ENCODE measurements around the gene ZNF594. TPM values are rescaled to one million over a fixed set of nuclear protein-coding genes. Genes with fewer than 3 reads are reported as not detected.
"Not testable (repeated sequence)": the region's sequence is repeated elsewhere in the genome, so short reads cannot be mapped to it uniquely, and the experiment has no call there.

ZNF594 gene
- total and polyA plus RNA-seq, 5 donors from 2014 or later, result 0.86 to 3.1 (median 2.1) TPM

GRCh38 chr17:5165791-5166564 is 25.7 kb downstream of the ZNF594 start:
- not testable (repeated sequence) for H3K4me1 ChIP-seq (ENCODE audit: control insufficient read depth, insufficient read depth, low read length, poor library complexity, severe bottlenecking); H3K36me3 Mint-ChIP-seq

GRCh38 chr17:5164436-5164835 is 27.2 kb downstream of the ZNF594 start:
- H3K4me1 ChIP-seq (ENCODE audit: control insufficient read depth, insufficient read depth, low read length, poor library complexity, severe bottlenecking), result no peaks in the 10 kb centered on the region
- H3K27ac ChIP-seq (ENCODE audit: insufficient read depth, low read length, poor library complexity, severe bottlenecking), result no peak overlapping the region
- H3K4me3 ChIP-seq (ENCODE audit: low read depth, low read length), result no peak overlapping the region
- no peak overlapping the region for H3K4me3 Mint-ChIP-seq
- peaks cover 3% of the 10 kb centered on the region for H3K27me3 ChIP-seq (ENCODE audit: control insufficient read depth, insufficient read depth, low read length)
- ATAC-seq (ENCODE audit: low read depth in 2 of 2) (no peak), DNase-seq (no peak)
- no peaks in the 10 kb centered on the region for H3K36me3 Mint-ChIP-seq
- no peaks in the 10 kb centered on the region for H3K9me3 ChIP-seq (ENCODE audit: control insufficient read depth in 2 of 2, low read length in 2 of 2)
- no peak overlapping the region for H3K27ac Mint-ChIP-seq
- peaks cover 25% of the 10 kb centered on the region for H3K27me3 Mint-ChIP-seq
- peaks cover 0 to 3% (median 0%) of the 10 kb centered on the region in 7 donors for H3K9me3 Mint-ChIP-seq
- no peaks in the 10 kb centered on the region for H3K36me3 ChIP-seq (ENCODE audit: control insufficient read depth, insufficient read depth, low read length)
- no peaks in the 10 kb centered on the region for H3K4me1 Mint-ChIP-seq

More at GRCh38 chr17:5165791-5166564, 25.7 kb downstream of the ZNF594 start:
- not testable (repeated sequence) for DNase-seq; H3K9me3 ChIP-seq (ENCODE audit: control insufficient read depth in 2 of 2, low read length in 2 of 2); H3K9me3 Mint-ChIP-seq; ATAC-seq (ENCODE audit: low read depth in 2 of 2); H3K4me3 Mint-ChIP-seq; H3K36me3 ChIP-seq (ENCODE audit: control insufficient read depth, insufficient read depth, low read length); H3K27ac ChIP-seq (ENCODE audit: insufficient read depth, low read length, poor library complexity, severe bottlenecking); H3K27me3 ChIP-seq (ENCODE audit: control insufficient read depth, insufficient read depth, low read length); H3K27ac Mint-ChIP-seq; H3K4me3 ChIP-seq (ENCODE audit: low read depth, low read length); H3K4me1 Mint-ChIP-seq
- H3K27me3 Mint-ChIP-seq, result peaks cover 12% of the 10 kb centered on the region

GRCh38 chr17:5161793-5162192 is 29.9 kb downstream of the ZNF594 start:
- H3K4me1 ChIP-seq (ENCODE audit: control insufficient read depth, insufficient read depth, low read length, poor library complexity, severe bottlenecking); H3K27ac Mint-ChIP-seq; DNase-seq; H3K36me3 ChIP-seq (ENCODE audit: control insufficient read depth, insufficient read depth, low read length); H3K4me3 Mint-ChIP-seq; H3K27ac ChIP-seq (ENCODE audit: insufficient read depth, low read length, poor library complexity, severe bottlenecking); H3K9me3 Mint-ChIP-seq; H3K4me3 ChIP-seq (ENCODE audit: low read depth, low read length); H3K9me3 ChIP-seq (ENCODE audit: control insufficient read depth in 2 of 2, low read length in 2 of 2); H3K27me3 ChIP-seq (ENCODE audit: control insufficient read depth, insufficient read depth, low read length); ATAC-seq (ENCODE audit: low read depth in 2 of 2); H3K4me1 Mint-ChIP-seq; H3K36me3 Mint-ChIP-seq: not testable (repeated sequence)
- H3K27me3 Mint-ChIP-seq, result peaks cover 31% of the 10 kb centered on the region

GRCh38 chr17:5160702-5161101 is 31.0 kb downstream of the ZNF594 start:
- not testable (repeated sequence) for H3K27me3 ChIP-seq (ENCODE audit: control insufficient read depth, insufficient read depth, low read length); H3K36me3 Mint-ChIP-seq; H3K36me3 ChIP-seq (ENCODE audit: control insufficient read depth, insufficient read depth, low read length); H3K4me1 Mint-ChIP-seq; H3K9me3 ChIP-seq (ENCODE audit: control insufficient read depth in 2 of 2, low read length in 2 of 2); ATAC-seq (ENCODE audit: low read depth in 2 of 2); H3K4me3 ChIP-seq (ENCODE audit: low read depth, low read length); H3K27ac ChIP-seq (ENCODE audit: insufficient read depth, low read length, poor library complexity, severe bottlenecking); H3K27ac Mint-ChIP-seq; H3K4me1 ChIP-seq (ENCODE audit: control insufficient read depth, insufficient read depth, low read length, poor library complexity, severe bottlenecking); H3K9me3 Mint-ChIP-seq; H3K4me3 Mint-ChIP-seq; DNase-seq
- H3K27me3 Mint-ChIP-seq, result peaks cover 31% of the 10 kb centered on the region

- not testable (repeated sequence) for ATAC-seq (ENCODE audit: low read depth in 2 of 2); H3K36me3 ChIP-seq (ENCODE audit: control insufficient read depth, insufficient read depth, low read length); DNase-seq; H3K27ac Mint-ChIP-seq; H3K9me3 ChIP-seq (ENCODE audit: control insufficient read depth in 2 of 2, low read length in 2 of 2); H3K27me3 ChIP-seq (ENCODE audit: control insufficient read depth, insufficient read depth, low read length); H3K4me1 ChIP-seq (ENCODE audit: control insufficient read depth, insufficient read depth, low read length, poor library complexity, severe bottlenecking); H3K9me3 Mint-ChIP-seq; H3K4me1 Mint-ChIP-seq; H3K27ac ChIP-seq (ENCODE audit: insufficient read depth, low read length, poor library complexity, severe bottlenecking); H3K4me3 ChIP-seq (ENCODE audit: low read depth, low read length); H3K4me3 Mint-ChIP-seq; H3K36me3 Mint-ChIP-seq
- peaks cover 37% of the 10 kb centered on the region for H3K27me3 Mint-ChIP-seq
Measured at GRCh38 chr17:5146122-5146521, 45.5 kb downstream of the ZNF594 start.

GRCh38 chr17:5142877-5143276 is 48.8 kb downstream of the ZNF594 start:
- H3K4me3 Mint-ChIP-seq; H3K36me3 ChIP-seq (ENCODE audit: control insufficient read depth, insufficient read depth, low read length); ATAC-seq (ENCODE audit: low read depth in 2 of 2); H3K36me3 Mint-ChIP-seq; H3K4me1 ChIP-seq (ENCODE audit: control insufficient read depth, insufficient read depth, low read length, poor library complexity, severe bottlenecking); H3K4me1 Mint-ChIP-seq; H3K27me3 ChIP-seq (ENCODE audit: control insufficient read depth, insufficient read depth, low read length); H3K9me3 ChIP-seq (ENCODE audit: control insufficient read depth in 2 of 2, low read length in 2 of 2); H3K4me3 ChIP-seq (ENCODE audit: low read depth, low read length); DNase-seq; H3K27ac Mint-ChIP-seq; H3K27ac ChIP-seq (ENCODE audit: insufficient read depth, low read length, poor library complexity, severe bottlenecking); H3K9me3 Mint-ChIP-seq: not testable (repeated sequence)
- peaks cover 21% of the 10 kb centered on the region for H3K27me3 Mint-ChIP-seq

- no peak overlapping the region for H3K27ac ChIP-seq (ENCODE audit: insufficient read depth, low read length, poor library complexity, severe bottlenecking)
- DNase-seq, result no peak
- no peaks in the 10 kb centered on the region for H3K9me3 ChIP-seq (ENCODE audit: control insufficient read depth in 2 of 2, low read length in 2 of 2)
- Mint-ChIP-seq H3K9me3 (no peaks in the 10 kb centered on the region), H3K27ac (no peak overlapping the region), H3K4me1 (no peaks in the 10 kb centered on the region), H3K4me3 (no peak overlapping the region), H3K27me3 (peaks cover 2% of the 10 kb centered on the region), H3K36me3 (no peaks in the 10 kb centered on the region)
- no peak for ATAC-seq (ENCODE audit: low read depth in 2 of 2)
- H3K27me3 ChIP-seq (ENCODE audit: control insufficient read depth, insufficient read depth, low read length), result no peaks in the 10 kb centered on the region
- H3K36me3 ChIP-seq (ENCODE audit: control insufficient read depth, insufficient read depth, low read length), result no peaks in the 10 kb centered on the region
- H3K4me1 ChIP-seq (ENCODE audit: control insufficient read depth, insufficient read depth, low read length, poor library complexity, severe bottlenecking), result no peaks in the 10 kb centered on the region
- H3K4me3 ChIP-seq (ENCODE audit: low read depth, low read length), result no peak overlapping the region
Measured at GRCh38 chr17:5139458-5139732, 52.3 kb downstream of the ZNF594 start.

GRCh38 chr17:5138616-5139457 is 52.8 kb downstream of the ZNF594 start:
- no peak overlapping the region for H3K27ac ChIP-seq (ENCODE audit: insufficient read depth, low read length, poor library complexity, severe bottlenecking)
- Mint-ChIP-seq H3K36me3 (no peaks in the 10 kb centered on the region), H3K4me3 (no peak overlapping the region), H3K4me1 (no peaks in the 10 kb centered on the region), H3K9me3 (no peaks in the 10 kb centered on the region), H3K27ac (no peak overlapping the region), H3K27me3 (no peaks in the 10 kb centered on the region)
- H3K27me3 ChIP-seq (ENCODE audit: control insufficient read depth, insufficient read depth, low read length), result no peaks in the 10 kb centered on the region
- no peaks in the 10 kb centered on the region for H3K36me3 ChIP-seq (ENCODE audit: control insufficient read depth, insufficient read depth, low read length)
- no peak for ATAC-seq (ENCODE audit: low read depth in 2 of 2)
- no peaks in the 10 kb centered on the region for H3K9me3 ChIP-seq (ENCODE audit: control insufficient read depth in 2 of 2, low read length in 2 of 2)
- no peaks in the 10 kb centered on the region for H3K4me1 ChIP-seq (ENCODE audit: control insufficient read depth, insufficient read depth, low read length, poor library complexity, severe bottlenecking)
- DNase-seq, result no peak
- H3K4me3 ChIP-seq (ENCODE audit: low read depth, low read length), result no peak overlapping the region

Data from CD4-positive, CD25-positive, alpha-beta regulatory T cell (primary cell).